Gastroesophageal sphincter (tissue), 3 donors: Measurements from ENCODE around the gene STARD3NL.

Experiments
- CTCF ChIP-seq, 4 experiments: fragments of 200-600 bp in 2 of 4; fragments of 450-650 bp in 2 of 4; sonication (generic) in 1 of 4; IDR thresholded peaks; one replicate each; pipeline ENCODE4 v1.5.1; 2017 to 2019; ENCODE audit warnings: antibody characterized with exemption in 4 of 4, mild to moderate bottlenecking in 2 of 4, moderate library complexity in 2 of 4
- EP300 ChIP-seq: sonication (generic); formaldehyde crosslinking; IDR thresholded peaks from one replicate; pipeline ENCODE4 v1.6.1; 2017; ENCODE audit warnings: antibody characterized with exemption, mild to moderate bottlenecking
- POLR2A ChIP-seq, 2 donors: fragments of 450-650 bp; IDR thresholded peaks; one replicate each; pipeline ENCODE4 v1.6.1; 2017; ENCODE audit warnings: antibody characterized with exemption in 2 of 2, mild to moderate bottlenecking in 2 of 2, moderate library complexity in 1 of 2

GRCh38 chr7:38220452-38220851, 42.4 kb downstream of the STARD3NL start:
- TF ChIP-seq CTCF (IDR thresholded peaks at IDR 0.05) (no peak), POLR2A (IDR thresholded peaks at IDR 0.05) (no peak), EP300 (no peak)
